HepG2 (cell line): Measurements from ENCODE around the gene LYSMD1. TPM values are rescaled to one million over a fixed set of nuclear protein-coding genes. Genes with fewer than 3 reads are reported as not detected.
A peak's percentile ranks its signal among the peaks of the same experiment; 100 is the strongest.

Experiments used
- AGO2 ChIP-seq: fragments of 200-400 bp; formaldehyde crosslinking; optimal IDR thresholded peaks from 2 replicates; pipeline ENCODE3; 2017; ENCODE audit warnings: mild to moderate bottlenecking, low read depth, low read length, moderate library complexity
- DR1 ChIP-seq: sonication (generic); formaldehyde crosslinking; IDR thresholded peaks from 2 replicates; pipeline ENCODE4 v1.8.0; 2021; ENCODE audit warnings: mild to moderate bottlenecking, missing genetic modification reagents, inconsistent platforms
- HNRNPLL ChIP-seq: fragments of 200-400 bp; formaldehyde crosslinking; IDR thresholded peaks from 2 replicates; pipeline ENCODE4 v1.6.1; 2017; ENCODE audit warnings: mild to moderate bottlenecking, low read depth, low read length; ENCODE audit not compliant: poor library complexity, severe bottlenecking
- HOXA9 ChIP-seq: sonication (generic); formaldehyde crosslinking; IDR thresholded peaks from 2 replicates; pipeline ENCODE4 v1.8.1; 2022; ENCODE audit warnings: missing genetic modification reagents, mild to moderate bottlenecking, moderate library complexity, borderline replicate concordance
- KLF13 ChIP-seq: sonication (generic); formaldehyde crosslinking; IDR thresholded peaks from 2 replicates; pipeline ENCODE4 v1.4.0; 2020; ENCODE audit warnings: mild to moderate bottlenecking, missing genetic modification reagents
- NCOA2 ChIP-seq: sonication (generic); formaldehyde crosslinking; IDR thresholded peaks from 2 replicates; pipeline ENCODE4 v1.8.0; 2022; ENCODE audit warnings: inconsistent platforms
- NFKBIZ ChIP-seq: IDR thresholded peaks from 2 replicates; pipeline ENCODE4 v1.6.1; 2018; ENCODE audit warnings: missing genetic modification reagents, missing compliant biosample characterization
- POGZ ChIP-seq: sonication (generic); formaldehyde crosslinking; IDR thresholded peaks from 2 replicates; pipeline ENCODE4 v1.4.0; 2020; ENCODE audit warnings: mild to moderate bottlenecking, missing genetic modification reagents
- RBM39 ChIP-seq: fragments of 200-400 bp; formaldehyde crosslinking; IDR thresholded peaks from one replicate; pipeline ENCODE4 v1.6.1; 2018; ENCODE audit warnings: antibody characterized with exemption, mild to moderate bottlenecking, low read depth, low read length; ENCODE audit not compliant: poor library complexity, severe bottlenecking
- RFX1 ChIP-seq: fragments of 450-650 bp; IDR thresholded peaks from 2 replicates; pipeline ENCODE4 v1.6.1; 2017
- SALL2 ChIP-seq: sonication (generic); formaldehyde crosslinking; IDR thresholded peaks from 2 replicates; pipeline ENCODE4 v1.8.1; 2023; ENCODE audit warnings: mild to moderate bottlenecking, missing genetic modification reagents, inconsistent platforms
- SMC3 ChIP-seq: IDR thresholded peaks from 2 replicates; pipeline ENCODE4 v1.6.1; 2011; ENCODE audit warnings: low read length, improper control_type of control experiment
- SUZ12 ChIP-seq: fragments of 150-350 bp; IDR thresholded peaks from 2 replicates; pipeline ENCODE4 v1.6.1; 2014; ENCODE audit warnings: low read depth, low read length
- TARDBP ChIP-seq: sonication (generic); formaldehyde crosslinking; IDR thresholded peaks from 2 replicates; pipeline ENCODE4 v1.8.0; 2022; ENCODE audit warnings: mild to moderate bottlenecking, missing genetic modification reagents
- UBTF ChIP-seq: sonication (generic); formaldehyde crosslinking; IDR thresholded peaks from 2 replicates; pipeline ENCODE4 v1.4.0; 2020; ENCODE audit warnings: mild to moderate bottlenecking, missing genetic modification reagents
- ZBTB7B ChIP-seq: sonication (generic); formaldehyde crosslinking; IDR thresholded peaks from 2 replicates; pipeline ENCODE4 v1.4.0; 2020; ENCODE audit warnings: missing genetic modification reagents
- ZFP37 ChIP-seq: sonication (generic); formaldehyde crosslinking; IDR thresholded peaks from 2 replicates; pipeline ENCODE4 v1.4.0; 2020; ENCODE audit warnings: missing genetic modification reagents, borderline replicate concordance
- ZNF12 ChIP-seq: sonication (generic); formaldehyde crosslinking; IDR thresholded peaks from 2 replicates; pipeline ENCODE4 v1.5.0; 2020; ENCODE audit warnings: missing genetic modification reagents
- ZNF275 ChIP-seq: sonication (generic); formaldehyde crosslinking; IDR thresholded peaks from 2 replicates; pipeline ENCODE4 v1.8.0; 2022; ENCODE audit warnings: missing genetic modification reagents, mild to moderate bottlenecking, inconsistent platforms, borderline replicate concordance
- ZNF451 ChIP-seq: sonication (generic); formaldehyde crosslinking; IDR thresholded peaks from 2 replicates; pipeline ENCODE4 v1.5.0; 2020; ENCODE audit warnings: mild to moderate bottlenecking, missing genetic modification reagents
- ZSCAN30 ChIP-seq: sonication (generic); formaldehyde crosslinking; IDR thresholded peaks from 2 replicates; pipeline ENCODE4 v1.5.0; 2020; ENCODE audit warnings: mild to moderate bottlenecking, missing genetic modification reagents
- ZSCAN31 ChIP-seq: sonication (generic); formaldehyde crosslinking; IDR thresholded peaks from 2 replicates; pipeline ENCODE4 v1.5.0; 2020; ENCODE audit warnings: low read depth, mild to moderate bottlenecking, missing genetic modification reagents
- polyA plus RNA-seq, 8 experiments: library from polyadenylated mRNA; depleted of rRNA in 3 of 8; stranded (reverse) in 7 of 8; unstranded in 1 of 8; fragments of >200 nt; fragmentation: Illumina TruSeq in 4 of 8; extraction: Trizol in 4 of 8; gene quantifications; 2 replicates each; pipeline versions ENCODE4 v1.2.1 to v1.2.3, GENCODE V29; 2011 to 2016; ENCODE audit warnings: low read depth in 4 of 8, missing spikeins in 1 of 8, mixed read lengths in 1 of 8; ENCODE audit not compliant: insufficient read depth in 1 of 8
- total RNA-seq, 5 experiments: library from RNA; depleted of rRNA; stranded (reverse); fragments of >200 nt; fragmentation: Illumina TruSeq; extraction: Trizol; gene quantifications; 2 replicates each; pipeline ENCODE4 v1.2.3, GENCODE V29; 2016; ENCODE audit warnings: low read depth in 1 of 5
- TF ChIP-seq, protein P1 (sequence below): sonication (generic); formaldehyde crosslinking; IDR thresholded peaks from 2 replicates; pipeline ENCODE4 v1.5.0; 2020; ENCODE audit warnings: missing genetic modification reagents

LYSMD1 gene
- total and polyA plus RNA-seq, 2 of the 13 experiments (the other 11 are each of a cell fraction or from before 2014, with no cell fraction given) = 3.8 to 4.8 TPM

- TF ChIP-seq ZNF275 (CRISPR knock-in tag) = peak; percentile 68; the same call in 1 of the 2 replicates
- no peak for TF ChIP-seq NFKBIZ
- TF ChIP-seq ZFP37 (CRISPR knock-in tag) = peak; percentile 36; the same call in 1 of the 2 replicates
- TF ChIP-seq ZNF12 (CRISPR knock-in tag) = peak; percentile 47; the same call in 1 of the 2 replicates
- TF ChIP-seq, protein P1, sequence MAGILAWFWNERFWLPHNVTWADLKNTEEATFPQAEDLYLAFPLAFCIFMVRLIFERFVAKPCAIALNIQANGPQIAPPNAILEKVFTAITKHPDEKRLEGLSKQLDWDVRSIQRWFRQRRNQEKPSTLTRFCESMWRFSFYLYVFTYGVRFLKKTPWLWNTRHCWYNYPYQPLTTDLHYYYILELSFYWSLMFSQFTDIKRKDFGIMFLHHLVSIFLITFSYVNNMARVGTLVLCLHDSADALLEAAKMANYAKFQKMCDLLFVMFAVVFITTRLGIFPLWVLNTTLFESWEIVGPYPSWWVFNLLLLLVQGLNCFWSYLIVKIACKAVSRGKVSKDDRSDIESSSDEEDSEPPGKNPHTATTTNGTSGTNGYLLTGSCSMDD (CRISPR knock-in tag) = no peak
- no peak for TF ChIP-seq KLF13 (CRISPR knock-in tag)
- no peak for TF ChIP-seq HOXA9 (CRISPR knock-in tag)
- no peak for TF ChIP-seq SMC3
- TF ChIP-seq UBTF (CRISPR knock-in tag) = peak; percentile 28; the same call in 1 of the 2 replicates
- peak; percentile 67 for TF ChIP-seq NCOA2 (CRISPR knock-in tag)
- peak; percentile 60; the same call in 1 of the 2 replicates for TF ChIP-seq ZSCAN31 (CRISPR knock-in tag)
- peak; percentile 89 for TF ChIP-seq DR1 (CRISPR knock-in tag)
- peak; percentile 35 for TF ChIP-seq HNRNPLL
- peak; percentile 91 for TF ChIP-seq TARDBP (CRISPR knock-in tag)
- TF ChIP-seq AGO2 = no peak
- TF ChIP-seq ZSCAN30 (CRISPR knock-in tag) = no peak
- TF ChIP-seq SUZ12 = peak; percentile 96
- peak; percentile 87 for TF ChIP-seq POGZ (CRISPR knock-in tag)
- peak; percentile 37; the same call in 1 of the 2 replicates for TF ChIP-seq ZBTB7B (CRISPR knock-in tag)
- TF ChIP-seq RBM39 = no peak
- no peak for TF ChIP-seq ZNF451
- no peak for TF ChIP-seq RFX1
- peak; percentile 97 for TF ChIP-seq SALL2
Measured at GRCh38 chr1:151165738-151166504, at the start of gene LYSMD1, which contains the start of gene SCNM1 (continued).
